Activated naive CD4-positive, alpha-beta T cell treated with anti-CD3 and anti-CD28 coated beads, Interleukin-2, amount 50 U/mL, for 72 hours (primary cell): ENCODE measurements around the gene ULBP3. TPM values are rescaled to one million over a fixed set of nuclear protein-coding genes. Genes with fewer than 3 reads are reported as not detected.

ENCODE experiments used
- ATAC-seq, 2 donors: fragments of 150-1000 bp; cut with Tn5 transposase; 2 replicates each; pipeline ENCODE4 v1.10.0; 2021; ENCODE audit warnings: mild to moderate bottlenecking in 2 of 2, moderate library complexity in 2 of 2
- DNase-seq, 2 donors: peaks; one replicate each; pipeline ENCODE4 v3.0.0; 2021 to 2022; ENCODE audit warnings: low spot score in 2 of 2
- H3K27ac Mint-ChIP-seq, 2 donors: one replicate each; pipeline ENCODE4 v1.8.0; 2022; ENCODE audit warnings: mild to moderate bottlenecking in 2 of 2, mixed read lengths in 2 of 2
- H3K36me3 Mint-ChIP-seq, 2 donors: one replicate each; pipeline ENCODE4 v1.8.0; 2022; ENCODE audit warnings: mixed read lengths in 2 of 2
- H3K9me3 Mint-ChIP-seq, 2 donors: one replicate each; pipeline ENCODE4 v1.8.0; 2022; ENCODE audit warnings: mixed read lengths in 2 of 2
- total RNA-seq, 2 donors: library from RNA; stranded (reverse); gene quantifications; one replicate each; pipeline ENCODE4 v1.2.3, GENCODE V29; 2022

Gene ULBP3
- total RNA-seq, 2 donors from 2014 or later: not detected

- DNase-seq: no peak
- ATAC-seq: no peak
- no peaks in the 10 kb centered on the region for H3K9me3 Mint-ChIP-seq
- H3K27ac Mint-ChIP-seq: no peak overlapping the region
- peaks cover 0 to 9% of the 10 kb centered on the region in 2 donors for H3K36me3 Mint-ChIP-seq
These were observed 11.4 kb downstream of the ULBP3 start for GRCh38 chr6:150057501-150057951.

GRCh38 chr6:150056916-150057315, 12.0 kb downstream of the ULBP3 start:
- Mint-ChIP-seq H3K9me3 (no peaks in the 10 kb centered on the region), H3K36me3 (peaks cover 0 to 9% of the 10 kb centered on the region in 2 donors), H3K27ac (no peak overlapping the region)
- DNase-seq (no peak), ATAC-seq (no peak)

DNA sequence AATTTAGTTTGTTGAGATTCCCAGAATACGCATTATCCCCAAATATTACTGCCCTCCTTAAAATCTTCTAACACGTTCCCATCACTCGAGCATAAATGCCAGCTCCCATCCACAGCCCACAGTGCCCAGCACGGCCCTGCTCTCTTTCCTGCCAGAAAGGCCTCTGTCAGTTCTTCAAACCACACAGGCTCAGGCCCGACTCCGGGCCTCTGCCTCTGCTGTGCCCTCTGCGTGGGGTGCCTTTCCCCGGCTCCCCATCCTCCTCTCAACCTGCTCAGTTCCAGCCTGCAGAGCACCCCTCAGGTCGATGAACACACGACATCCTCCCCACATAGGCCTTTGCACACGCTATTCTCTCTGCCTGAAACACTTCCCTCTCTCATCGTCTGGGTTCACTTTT, 12.8 kb downstream of the ULBP3 start:
- Mint-ChIP-seq H3K27ac (peak overlapping the region in 1 of 2 donors; percentile 41), H3K36me3 (peaks cover 0 to 9% of the 10 kb centered on the region in 2 donors)
- no peak for ATAC-seq

DNA sequence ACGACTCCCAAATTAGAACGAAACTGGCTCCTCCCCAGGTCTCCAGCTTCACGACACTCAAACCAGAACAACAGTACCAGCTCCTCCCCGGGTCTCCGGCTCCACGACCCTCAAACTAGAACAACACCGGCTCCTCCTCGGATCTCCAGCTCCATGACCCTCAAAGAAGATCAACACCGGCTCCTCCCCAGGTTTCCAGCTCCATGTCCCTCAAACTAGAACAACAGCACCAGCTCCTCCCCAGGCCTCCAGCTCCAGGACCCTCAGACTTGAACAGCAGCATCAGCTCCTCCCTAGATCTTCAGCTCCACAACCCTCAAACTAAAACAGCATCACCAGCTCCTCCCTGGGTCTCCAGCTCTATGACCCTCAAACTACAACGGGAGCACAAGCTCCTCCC, 13.8 kb downstream of the ULBP3 start:
- H3K9me3 Mint-ChIP-seq: no peaks in the 10 kb centered on the region
- DNase-seq (no peak), ATAC-seq (no peak)
- no peak overlapping the region for H3K27ac Mint-ChIP-seq
- peaks cover 0 to 9% of the 10 kb centered on the region in 2 donors for H3K36me3 Mint-ChIP-seq

More for the DNA sequence above, 12.8 kb downstream of the ULBP3 start:
- no peaks in the 10 kb centered on the region for H3K9me3 Mint-ChIP-seq
- DNase-seq: no peak

DNA sequence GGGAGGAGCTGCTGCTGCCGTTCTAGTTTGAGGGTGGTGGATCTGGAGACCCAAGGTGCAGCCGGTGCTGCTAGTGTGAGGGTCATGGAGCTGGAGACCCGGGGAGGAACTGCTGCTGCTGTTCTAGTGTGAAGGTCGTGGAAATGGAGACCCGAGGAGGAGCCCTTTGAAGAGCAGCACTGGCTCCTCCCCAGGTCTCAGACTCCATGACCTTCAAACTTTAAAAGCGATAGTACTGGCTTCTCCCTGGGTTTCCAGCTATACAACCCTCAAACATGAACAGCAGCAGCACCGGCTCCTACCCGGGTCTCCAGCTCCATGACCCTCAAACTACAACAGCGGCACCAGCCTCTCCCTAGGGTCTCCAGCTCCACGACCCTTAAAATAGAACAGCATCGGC, 15.5 kb downstream of the ULBP3 start:
- H3K36me3 Mint-ChIP-seq: peaks cover 0 to 9% of the 10 kb centered on the region in 2 donors
- ATAC-seq: no peak
- no peak for DNase-seq
- H3K9me3 Mint-ChIP-seq: no peaks in the 10 kb centered on the region
- no peak overlapping the region for H3K27ac Mint-ChIP-seq

DNA sequence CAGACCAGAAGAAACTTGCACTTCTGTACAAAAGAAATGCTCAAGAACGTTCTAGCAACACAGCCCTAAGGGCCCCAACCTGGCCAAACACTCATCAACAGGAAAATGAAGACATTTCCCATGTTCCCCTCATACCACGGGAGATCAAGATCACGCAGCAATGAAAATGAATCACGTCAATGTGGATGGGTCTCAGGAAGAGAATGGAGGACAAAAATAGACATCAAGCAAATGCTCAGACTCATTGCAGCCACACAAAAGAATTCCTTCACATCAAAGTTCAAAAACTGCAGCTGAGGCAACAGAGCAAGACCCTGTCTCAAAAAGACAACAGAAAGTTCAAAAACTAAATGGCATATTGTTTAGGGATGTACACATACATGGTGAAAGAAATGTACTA, 18.1 kb downstream of the ULBP3 start:
- Mint-ChIP-seq H3K27ac (no peak overlapping the region), H3K36me3 (peaks cover 0 to 9% of the 10 kb centered on the region in 2 donors), H3K9me3 (no peaks in the 10 kb centered on the region)
- ATAC-seq (no peak), DNase-seq (no peak)

DNA sequence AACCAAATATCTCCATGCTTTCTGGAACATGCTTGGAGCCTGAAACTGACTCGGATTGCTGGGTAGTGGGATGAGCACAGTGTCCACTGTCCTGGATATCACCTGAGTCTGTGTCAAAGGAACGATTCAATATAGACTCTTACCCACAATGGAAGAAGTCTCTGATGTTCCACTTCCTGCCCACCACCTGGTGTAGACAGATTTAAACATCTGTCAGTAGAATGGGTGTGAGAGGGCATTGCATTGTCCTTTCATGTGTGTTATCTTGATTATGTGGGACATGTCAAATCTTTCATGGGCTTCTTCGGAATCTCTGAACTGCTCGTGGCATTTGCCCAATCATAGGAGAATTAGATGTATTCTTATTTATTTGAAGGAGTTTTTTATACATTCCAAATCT, 20.8 kb downstream of the ULBP3 start:
- no peak for DNase-seq
- no peak for ATAC-seq
- no peaks in the 10 kb centered on the region for H3K9me3 Mint-ChIP-seq
- H3K36me3 Mint-ChIP-seq: no peaks in the 10 kb centered on the region
- H3K27ac Mint-ChIP-seq: no peak overlapping the region

DNA sequence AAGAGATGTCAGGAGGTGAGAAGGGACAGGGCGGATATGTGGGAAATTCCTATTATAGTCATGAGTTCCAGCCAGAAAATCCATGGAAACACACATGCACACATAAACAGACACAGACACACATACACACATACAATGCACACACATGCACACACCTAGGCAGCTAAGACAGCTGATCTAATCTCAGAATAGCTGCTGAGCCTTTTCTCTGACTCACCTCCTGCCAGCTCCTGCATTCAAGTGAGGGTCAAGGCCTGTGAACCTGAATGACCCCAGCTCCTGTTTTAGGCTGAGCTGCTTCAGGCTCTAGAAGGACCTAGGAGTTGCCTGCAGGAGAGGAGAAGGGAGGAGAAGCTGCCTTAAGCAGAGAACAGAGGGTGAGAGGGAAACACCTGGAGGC, 22.0 kb downstream of the ULBP3 start:
- Mint-ChIP-seq H3K36me3 (no peaks in the 10 kb centered on the region), H3K9me3 (no peaks in the 10 kb centered on the region), H3K27ac (no peak overlapping the region)
- DNase-seq (no peak), ATAC-seq (no peak)

DNA sequence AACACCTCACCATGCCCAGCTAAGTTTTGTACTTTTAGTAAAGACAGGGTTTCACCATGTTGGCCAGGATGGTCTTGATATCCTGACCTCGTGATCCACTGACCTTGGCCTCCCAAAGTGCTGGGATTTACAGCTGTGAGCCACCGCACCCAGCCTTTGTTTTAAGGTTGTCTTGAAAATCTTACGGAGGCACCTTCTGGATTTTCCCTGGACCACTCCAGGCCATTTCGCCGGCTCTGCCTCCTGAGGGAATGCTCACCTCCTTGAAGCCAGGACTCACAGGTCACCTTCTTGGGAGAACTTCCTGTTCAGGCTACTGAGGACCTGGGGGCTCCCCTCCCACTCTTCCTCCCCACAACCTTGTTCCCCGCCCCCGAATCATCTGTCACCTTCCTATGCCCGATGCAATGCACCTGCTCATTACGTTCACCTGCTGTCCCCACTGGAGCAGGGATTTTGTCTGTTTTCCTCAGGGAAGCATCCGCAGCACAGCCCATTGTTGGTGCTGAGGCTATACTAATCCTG, 24.2 kb downstream of the ULBP3 start:
- DNase-seq (no peak), ATAC-seq (no peak)
- H3K27ac Mint-ChIP-seq: no peak overlapping the region
- H3K9me3 Mint-ChIP-seq: no peaks in the 10 kb centered on the region
- H3K36me3 Mint-ChIP-seq: no peaks in the 10 kb centered on the region

DNA sequence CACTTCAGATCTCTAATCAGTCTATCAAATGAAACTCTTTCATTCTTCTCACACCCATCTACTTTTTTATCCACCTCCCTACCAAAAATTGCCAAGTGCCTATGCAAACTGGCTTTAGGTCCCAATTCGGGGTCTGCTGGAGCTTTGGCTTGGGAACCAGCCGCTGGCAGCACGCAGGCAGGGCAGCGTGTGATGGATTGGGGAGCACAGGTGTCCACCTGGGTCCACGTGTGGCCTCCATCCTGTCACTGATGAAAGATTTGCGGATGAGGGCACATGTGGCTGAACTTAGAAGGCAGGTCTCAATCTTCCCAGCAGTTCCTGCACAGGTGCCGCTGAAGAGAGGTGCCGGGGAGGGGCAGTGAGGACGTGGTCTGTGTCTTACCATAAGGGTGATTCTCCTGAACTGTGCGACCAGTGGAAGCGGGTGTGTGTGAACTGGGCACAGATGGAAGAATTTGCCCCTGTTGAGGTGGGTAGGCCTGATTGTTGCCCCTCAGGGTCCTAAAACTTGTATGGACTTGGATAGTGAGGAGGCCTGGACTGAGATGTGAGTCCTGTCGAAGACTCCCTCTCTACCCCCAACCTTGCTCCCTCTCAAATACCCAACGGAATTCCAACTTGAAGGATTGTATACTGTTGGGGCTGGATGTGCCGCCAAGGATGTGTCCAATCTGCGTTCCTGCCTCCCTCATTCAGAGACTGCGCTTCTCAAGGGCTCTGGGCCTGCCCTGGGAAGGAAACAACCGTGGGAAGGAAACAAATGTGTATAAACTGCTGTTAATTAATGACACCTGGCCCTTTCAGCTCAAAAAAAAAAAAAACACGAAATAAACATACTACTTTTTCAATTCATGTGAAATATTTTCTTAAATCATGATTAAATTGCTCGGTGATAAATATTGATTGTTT, 25.2 kb downstream of the ULBP3 start:
- Mint-ChIP-seq H3K27ac (no peak overlapping the region), H3K9me3 (no peaks in the 10 kb centered on the region), H3K36me3 (no peaks in the 10 kb centered on the region)
- no peak for DNase-seq
- ATAC-seq: no peak

DNA sequence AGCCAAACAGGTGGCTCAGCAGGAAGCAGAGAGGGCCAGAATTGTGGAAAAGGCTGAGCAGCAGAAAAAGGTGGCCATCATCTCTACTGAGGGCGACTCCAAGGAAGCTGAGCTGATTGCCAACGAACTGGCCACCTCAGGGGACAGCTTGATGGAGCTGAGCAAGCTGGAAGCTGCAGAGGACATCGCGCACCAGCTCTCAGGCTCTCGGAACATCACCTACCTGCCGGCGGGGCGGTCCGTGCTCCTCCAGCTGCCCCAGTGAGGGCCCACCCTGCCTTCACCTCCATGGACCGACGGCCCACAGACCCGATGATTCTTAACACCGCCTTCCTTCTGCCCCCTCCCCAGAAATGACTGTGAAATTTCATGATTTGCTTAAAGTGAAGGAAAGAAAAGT, 25.8 kb downstream of the ULBP3 start:
- ATAC-seq (no peak), DNase-seq (no peak)
- Mint-ChIP-seq H3K9me3 (no peaks in the 10 kb centered on the region), H3K36me3 (no peaks in the 10 kb centered on the region), H3K27ac (no peak overlapping the region)

DNA sequence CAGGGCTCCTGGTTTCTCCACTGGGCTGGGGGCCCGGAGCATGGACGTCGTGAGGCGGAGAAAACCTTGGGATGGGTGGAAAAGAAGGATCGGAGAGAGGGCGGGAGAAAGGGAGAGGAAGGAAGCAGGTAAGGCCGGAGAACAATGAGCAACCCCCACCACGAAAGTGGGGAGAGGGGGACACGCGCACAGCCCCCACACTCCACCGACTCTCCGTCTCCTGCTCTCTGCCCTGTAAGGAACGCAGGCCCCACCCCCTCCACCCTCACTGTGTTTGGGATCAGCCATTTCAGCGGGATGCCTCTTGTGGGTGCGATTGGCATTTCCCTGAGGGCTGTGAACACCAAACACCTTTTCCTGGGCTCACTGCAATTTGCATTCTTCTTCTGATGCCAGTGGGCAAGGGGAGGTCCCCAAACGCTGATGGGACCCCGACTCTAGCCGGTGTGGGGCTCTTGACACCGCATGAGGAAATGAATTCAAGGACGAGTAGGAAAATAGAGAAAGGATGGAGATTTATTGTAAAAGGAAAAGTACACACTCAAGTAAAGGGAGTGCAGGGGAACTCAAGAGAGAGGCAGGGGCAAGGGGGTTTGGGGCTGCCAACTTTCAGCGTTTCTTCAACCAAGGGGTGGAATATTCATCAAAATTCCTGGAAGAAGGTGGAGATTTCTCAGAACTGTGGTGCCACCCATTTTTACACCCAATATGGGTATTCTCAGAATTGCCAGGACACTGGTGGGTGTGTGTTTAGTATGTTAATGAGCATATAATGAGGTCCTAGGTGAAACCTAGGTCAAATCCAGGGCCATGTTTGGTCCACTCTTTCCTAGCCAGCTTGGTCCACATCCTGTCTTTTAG, 30.5 kb downstream of the ULBP3 start:
- ATAC-seq (no peak), DNase-seq (no peak)
- Mint-ChIP-seq H3K27ac (no peak overlapping the region), H3K36me3 (peaks cover 6 to 7% of the 10 kb centered on the region in 2 donors), H3K9me3 (no peaks in the 10 kb centered on the region)

DNA sequence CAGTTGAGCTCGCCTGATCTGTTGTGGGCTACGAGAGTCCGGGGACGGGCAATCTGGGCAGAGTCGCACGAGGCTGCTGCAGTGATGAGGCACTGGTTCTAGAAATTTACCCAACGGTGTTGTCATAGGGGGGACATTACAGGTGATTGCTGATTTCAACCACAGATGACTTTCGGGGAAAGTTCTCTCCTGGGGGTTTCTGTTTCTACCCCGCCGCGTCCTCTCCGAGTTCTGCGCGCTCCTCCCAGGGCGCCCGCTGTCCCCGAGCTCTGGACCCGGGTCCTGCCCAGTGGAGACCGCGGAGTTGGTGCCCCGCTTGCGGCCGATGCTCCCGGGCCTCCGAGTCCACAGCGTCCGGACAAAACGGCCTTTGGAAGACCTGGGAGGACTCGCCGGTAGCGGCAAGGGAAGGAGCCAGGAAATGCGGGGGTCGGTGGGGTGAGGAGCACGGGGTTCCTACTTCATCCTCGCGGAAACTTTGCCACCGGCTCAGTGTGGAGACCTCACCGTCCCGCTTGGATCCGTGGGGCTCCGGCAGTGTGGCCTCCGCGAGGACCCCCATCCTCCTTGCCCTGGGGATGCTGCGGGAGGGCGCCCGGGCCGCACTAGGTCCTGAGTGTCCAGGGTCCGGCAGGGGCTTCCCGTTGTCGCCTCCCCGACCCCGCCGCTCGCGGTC, 31.3 kb downstream of the ULBP3 start:
- peak in 1 of 2 donors; percentile 17 for DNase-seq
- Mint-ChIP-seq H3K9me3 (no peaks in the 10 kb centered on the region), H3K36me3 (peaks cover 6 to 7% of the 10 kb centered on the region in 2 donors), H3K27ac (no peak overlapping the region)
- peak; percentile 37 to 83 for ATAC-seq

DNA sequence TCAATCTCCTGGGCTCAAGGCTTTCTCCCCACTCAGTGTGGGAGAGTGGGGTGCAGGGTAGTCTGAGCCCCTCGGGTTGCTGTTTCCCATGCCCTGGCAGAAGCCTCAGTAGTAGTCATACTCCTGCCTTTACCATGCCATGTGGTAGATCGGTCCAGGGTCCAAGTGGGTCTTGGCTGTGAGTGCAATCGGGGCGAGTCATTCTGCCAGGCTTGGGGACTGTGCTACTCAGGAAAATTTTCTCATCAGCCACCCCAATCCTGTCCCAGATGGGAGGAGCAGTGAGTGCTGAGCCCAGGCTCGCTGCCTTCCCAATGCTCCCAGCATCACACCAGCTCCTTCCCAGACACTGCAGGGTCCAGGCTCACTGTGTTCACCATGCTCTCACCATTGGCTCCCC, 32.8 kb downstream of the ULBP3 start:
- Mint-ChIP-seq H3K9me3 (no peaks in the 10 kb centered on the region), H3K27ac (no peak overlapping the region), H3K36me3 (peaks cover 6 to 7% of the 10 kb centered on the region in 2 donors)
- ATAC-seq: no peak
- no peak for DNase-seq

DNA sequence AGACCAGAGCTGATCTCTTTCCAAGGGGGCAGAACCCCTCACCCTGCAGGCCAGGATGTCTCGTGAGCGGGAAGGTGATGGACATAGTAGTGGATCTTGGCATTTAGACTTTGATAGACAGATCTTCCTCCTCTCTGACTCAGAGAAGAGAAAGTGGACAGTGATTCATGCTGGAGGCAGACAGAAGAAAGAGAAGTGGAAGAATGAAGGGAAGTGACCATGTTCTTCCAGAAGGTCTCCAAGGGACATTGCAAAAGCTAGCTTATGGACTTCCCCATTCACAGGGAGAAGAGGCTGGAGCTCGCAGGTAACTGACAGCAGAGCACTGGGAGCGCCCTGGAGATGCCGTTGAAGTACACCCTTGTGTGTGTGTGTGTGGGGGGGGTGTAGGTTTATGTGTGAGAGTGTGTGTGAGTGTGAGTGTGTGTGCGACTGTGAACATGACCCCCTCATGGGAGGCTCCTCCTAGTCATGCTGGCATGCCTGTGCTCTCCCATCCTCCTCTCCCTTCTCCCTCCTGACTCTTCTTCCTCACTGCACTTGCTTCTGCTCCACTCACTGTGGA, 35.6 kb downstream of the ULBP3 start:
- peak in 1 of 2 donors; percentile 31 for ATAC-seq
- Mint-ChIP-seq H3K27ac (no peak overlapping the region), H3K9me3 (no peaks in the 10 kb centered on the region), H3K36me3 (peaks cover 6 to 7% of the 10 kb centered on the region in 2 donors)
- DNase-seq: no peak

DNA sequence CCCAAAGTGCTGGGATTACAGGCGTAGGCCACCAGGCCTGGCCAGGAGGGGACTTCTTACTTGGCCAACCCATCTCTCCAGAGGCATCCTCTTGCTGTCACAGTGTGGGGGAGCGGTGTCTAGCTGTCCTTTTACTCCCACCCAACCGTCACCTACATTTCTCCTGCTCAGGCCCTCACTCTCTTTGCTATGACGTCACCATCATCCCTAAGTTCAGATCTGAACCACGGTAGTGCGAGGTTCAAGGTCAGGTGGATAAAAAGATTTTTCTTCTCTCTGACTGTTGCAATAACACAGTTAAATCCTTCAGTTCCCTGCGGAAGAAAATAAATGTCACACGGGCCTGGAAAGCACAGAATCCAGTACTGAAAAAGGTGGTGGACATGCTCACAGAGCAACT, 36.3 kb downstream of the ULBP3 start:
- Mint-ChIP-seq H3K27ac (no peak overlapping the region), H3K36me3 (peaks cover 6 to 7% of the 10 kb centered on the region in 2 donors), H3K9me3 (no peaks in the 10 kb centered on the region)
- no peak for DNase-seq
- no peak for ATAC-seq
